A673 (cell line): ENCODE measurements around the gene THOC5.

ENCODE experiments used
- CTCF ChIP-seq: fragments of 300-800, 200-600 bp; sonication (generic); conservative IDR thresholded peaks from 2 replicates; pipeline ENCODE4 v1.5.1; 2017; ENCODE audit warnings: low read depth, mild to moderate bottlenecking, antibody characterized with exemption, low read length, moderate library complexity, mixed read lengths
- EZH2 ChIP-seq: fragments of 200-600 bp; sonication (generic); IDR thresholded peaks from 2 replicates; pipeline ENCODE4 v1.6.1; 2017; ENCODE audit warnings: borderline replicate concordance, low read depth, mild to moderate bottlenecking, mixed read lengths, antibody characterized with exemption, low read length; ENCODE audit not compliant: poor library complexity, severe bottlenecking

- TF ChIP-seq CTCF: no peak
- TF ChIP-seq EZH2: no peak
Observed at GRCh38 chr22:29493636-29494035, 59.9 kb downstream of the THOC5 start.
